NCI-H1092 treated with DMSO at 0.1 percent for 48 hours (cell line): ENCODE data around the gene RPP21.
A peak's percentile ranks its signal among the peaks of the same experiment; 100 is the strongest.
"Not testable (repeated sequence)": the region's sequence is repeated elsewhere in the genome, so short reads cannot be mapped to it uniquely, and the experiment has no call there.

Source experiments
- DNase-seq: peaks from one replicate; lab custom pipeline; 2025; lab: John Stamatoyannopoulos, UW

The RPP21 gene

GRCh38 chr6:30329331-30329730 is 15.6 kb upstream of the RPP21 start:
- DNase-seq, result no peak

GRCh38 chr6:30331981-30332380 is 13.0 kb upstream of the RPP21 start:
- DNase-seq, result no peak

GRCh38 chr6:30334075-30334783 is 10.7 kb upstream of the RPP21 start:
- DNase-seq, result no peak

- DNase-seq, result no peak
Observed at GRCh38 chr6:30340589-30341054, 4.3 kb upstream of the RPP21 start.

GRCh38 chr6:30341218-30341617 is 3.7 kb upstream of the RPP21 start:
- no peak for DNase-seq

GRCh38 chr6:30341728-30342127 is 3.2 kb upstream of the RPP21 start:
- DNase-seq, result no peak

GRCh38 chr6:30344191-30344867 is 627 bp upstream of the RPP21 start:
- no peak for DNase-seq

GRCh38 chr6:30345852-30346251 is 896 bp downstream of the RPP21 start:
- DNase-seq, result no peak

GRCh38 chr6:30348957-30349356 is 4.0 kb downstream of the RPP21 start:
- no peak for DNase-seq

GRCh38 chr6:30349421-30350177 is 4.6 kb downstream of the RPP21 start:
- DNase-seq, result no peak

GRCh38 chr6:30350524-30350923 is 5.6 kb downstream of the RPP21 start:
- no peak for DNase-seq

GRCh38 chr6:30352550-30352949 is 7.6 kb downstream of the RPP21 start:
- no peak for DNase-seq

- no peak for DNase-seq
Observed at GRCh38 chr6:30355281-30355680, 10.3 kb downstream of the RPP21 start.

- DNase-seq, result no peak
Observed at GRCh38 chr6:30356536-30356935, 11.6 kb downstream of the RPP21 start.

GRCh38 chr6:30357678-30358540 is 13.0 kb downstream of the RPP21 start:
- peak; percentile 29 for DNase-seq

GRCh38 chr6:30359276-30359675 is 14.3 kb downstream of the RPP21 start:
- DNase-seq, result no peak

GRCh38 chr6:30360139-30360538 is 15.2 kb downstream of the RPP21 start:
- no peak for DNase-seq

- no peak for DNase-seq
Observed at GRCh38 chr6:30361661-30362060, 16.7 kb downstream of the RPP21 start.

- no peak for DNase-seq
Observed at GRCh38 chr6:30363459-30363858, 18.5 kb downstream of the RPP21 start.

- DNase-seq, result no peak
Observed at GRCh38 chr6:30364591-30364990, 19.6 kb downstream of the RPP21 start.

GRCh38 chr6:30369280-30369679 is 24.3 kb downstream of the RPP21 start:
- not testable (repeated sequence) for DNase-seq
